ENCODE measurements around the gene FAM114A1. TPM values are rescaled to one million over a fixed set of nuclear protein-coding genes. Genes with fewer than 3 reads are reported as not detected.

The FAM114A1 gene
- total and polyA plus RNA-seq, 2 of the 8 experiments (the other 6 are each of a cell fraction or from before 2014, with no cell fraction given) = 9.5 to 12.0 TPM

GRCh38 chr4:38876636-38877035 is 9.0 kb downstream of the FAM114A1 start (continued):
- TF ChIP-seq, protein P1, sequence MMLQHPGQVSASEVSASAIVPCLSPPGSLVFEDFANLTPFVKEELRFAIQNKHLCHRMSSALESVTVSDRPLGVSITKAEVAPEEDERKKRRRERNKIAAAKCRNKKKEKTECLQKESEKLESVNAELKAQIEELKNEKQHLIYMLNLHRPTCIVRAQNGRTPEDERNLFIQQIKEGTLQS (IDR thresholded peaks at IDR 0.05; ENCODE audit: insufficient read depth, low read depth, low read length) = no peak
- no peak for TF ChIP-seq SIX5 (IDR thresholded peaks at IDR 0.05; ENCODE audit: low read depth, low read length)

All from H1 (cell line).